ACC112 (cell line): ENCODE data around the gene OR10D3.
A peak's percentile ranks its signal among the peaks of the same experiment; 100 is the strongest.

Experiments
- H2AFZ ChIP-seq: fragments of 200-600 bp; sonication (generic); one replicate; pipeline ENCODE4 v1.6.0; 2017; ENCODE audit warnings: antibody characterized with exemption, low read length; ENCODE audit not compliant: unreplicated experiment
- H3K27ac ChIP-seq: fragments of 200-600 bp; sonication (generic); 2 replicates; pipeline ENCODE4 v1.5.1; 2014; ENCODE audit warnings: low read depth, mild to moderate bottlenecking, antibody characterized with exemption, low read length, moderate library complexity
- H3K27me3 ChIP-seq: fragments of 200-600 bp; sonication (generic); 2 replicates; pipeline ENCODE4 v1.6.1; 2014; ENCODE audit warnings: mild to moderate bottlenecking, antibody characterized with exemption, low read length, moderate library complexity, mixed read lengths; ENCODE audit not compliant: insufficient read depth
- H3K36me3 ChIP-seq: fragments of 200-600 bp; sonication (generic); 2 replicates; pipeline ENCODE4 v1.6.1; 2016; ENCODE audit warnings: mild to moderate bottlenecking, antibody characterized with exemption, low read length, moderate library complexity, mixed read lengths; ENCODE audit not compliant: insufficient read depth
- H3K4me1 ChIP-seq: fragments of 200-600 bp; sonication (generic); one replicate; pipeline ENCODE4 v1.6.1; 2016; ENCODE audit warnings: low read length, mixed read lengths; ENCODE audit not compliant: insufficient read depth, unreplicated experiment, control insufficient read depth
- H3K4me3 ChIP-seq: fragments of 200-600 bp; sonication (generic); 2 replicates; pipeline ENCODE4 v1.5.1; 2014; ENCODE audit warnings: mild to moderate bottlenecking, low read depth, low read length
- H3K79me2 ChIP-seq: fragments of 200-600 bp; sonication (generic); one replicate; pipeline ENCODE4 v1.6.0; 2016; ENCODE audit warnings: low read length; ENCODE audit not compliant: control insufficient read depth, unreplicated experiment, insufficient read depth

OR10D3 gene

DNA sequence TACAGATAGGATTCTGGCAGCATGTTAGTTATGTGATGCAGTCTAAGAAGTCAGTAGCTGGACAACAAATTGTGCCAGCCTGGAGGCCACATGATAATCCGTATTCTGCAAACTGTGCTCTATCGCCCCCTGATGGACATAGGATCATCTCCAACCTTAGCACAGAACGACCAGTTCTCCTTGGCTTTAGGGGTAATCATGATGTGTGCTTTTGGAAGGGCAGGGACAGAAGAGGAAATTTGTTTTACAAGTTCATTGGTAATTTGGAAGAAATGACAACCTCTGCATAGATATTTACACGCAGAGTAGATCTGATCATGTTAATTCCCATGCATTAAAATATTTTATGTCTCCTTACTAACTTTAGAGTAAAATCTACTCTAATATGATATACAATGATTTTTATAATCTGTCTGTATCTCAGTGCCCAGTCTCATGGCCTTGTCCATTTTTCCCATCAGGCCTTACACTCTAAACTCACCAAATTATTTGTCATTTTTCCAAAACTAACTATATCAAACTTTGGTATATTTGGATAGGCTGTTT is 12.1 kb downstream of the OR10D3 start:
- H3K4me1 ChIP-seq = peaks cover 4% of the 10 kb centered on the region
- H3K36me3 ChIP-seq = no peaks in the 10 kb centered on the region
- H3K27ac ChIP-seq = peak overlapping the region; percentile 61
- no peaks in the 10 kb centered on the region for H3K27me3 ChIP-seq
- no peak overlapping the region for H2AFZ ChIP-seq
- no peaks in the 10 kb centered on the region for H3K79me2 ChIP-seq
- H3K4me3 ChIP-seq = peak overlapping the region; percentile 3; the same call in 1 of the 2 replicates

DNA sequence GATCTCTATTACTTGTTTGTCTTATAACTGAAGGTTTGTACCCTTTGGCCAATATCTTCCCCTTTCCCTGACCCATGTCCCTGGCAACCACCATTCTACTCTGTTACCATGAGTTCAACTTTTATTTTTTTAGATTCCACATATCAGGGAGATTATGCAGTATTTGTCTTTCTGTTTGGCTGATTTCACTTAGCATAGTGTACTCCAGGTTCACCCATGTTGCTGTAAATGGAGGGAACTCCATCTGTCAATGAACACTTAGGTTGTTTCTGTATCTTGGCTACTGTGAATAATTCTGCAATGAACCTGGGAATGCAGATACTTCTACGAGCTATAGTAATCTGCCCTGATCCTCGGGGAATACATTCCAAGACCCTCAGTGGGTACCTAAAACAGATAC is 14.9 kb downstream of the OR10D3 start:
- Histone ChIP-seq H3K79me2 (no peaks in the 10 kb centered on the region), H3K4me3 (no peak overlapping the region), H2AFZ (no peak overlapping the region), H3K27me3 (no peaks in the 10 kb centered on the region), H3K27ac (no peak overlapping the region), H3K36me3 (no peaks in the 10 kb centered on the region), H3K4me1 (peaks cover 4% of the 10 kb centered on the region)

DNA sequence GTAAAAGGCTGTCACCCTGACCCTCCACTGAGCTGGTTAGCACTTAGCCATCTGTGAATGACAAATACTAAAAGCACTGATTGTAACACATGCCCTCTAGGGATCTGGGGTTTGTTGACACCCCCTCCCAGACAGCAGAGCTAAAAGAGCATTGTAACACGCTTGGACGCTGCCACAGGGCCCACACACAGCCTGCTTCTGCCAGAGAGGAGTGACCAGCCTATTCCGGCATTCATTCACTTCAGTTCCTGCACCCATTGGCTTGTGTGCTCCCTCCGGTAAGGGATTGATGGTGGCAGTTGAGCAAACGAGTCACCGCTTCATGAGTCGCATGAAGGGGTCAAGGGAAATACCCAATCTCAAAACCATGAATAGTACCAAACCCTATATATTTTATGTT is 15.8 kb downstream of the OR10D3 start:
- no peak overlapping the region for H3K27ac ChIP-seq
- H3K36me3 ChIP-seq = no peaks in the 10 kb centered on the region
- no peaks in the 10 kb centered on the region for H3K4me1 ChIP-seq
- no peaks in the 10 kb centered on the region for H3K27me3 ChIP-seq
- no peak overlapping the region for H2AFZ ChIP-seq
- no peak overlapping the region for H3K4me3 ChIP-seq
- no peaks in the 10 kb centered on the region for H3K79me2 ChIP-seq

DNA sequence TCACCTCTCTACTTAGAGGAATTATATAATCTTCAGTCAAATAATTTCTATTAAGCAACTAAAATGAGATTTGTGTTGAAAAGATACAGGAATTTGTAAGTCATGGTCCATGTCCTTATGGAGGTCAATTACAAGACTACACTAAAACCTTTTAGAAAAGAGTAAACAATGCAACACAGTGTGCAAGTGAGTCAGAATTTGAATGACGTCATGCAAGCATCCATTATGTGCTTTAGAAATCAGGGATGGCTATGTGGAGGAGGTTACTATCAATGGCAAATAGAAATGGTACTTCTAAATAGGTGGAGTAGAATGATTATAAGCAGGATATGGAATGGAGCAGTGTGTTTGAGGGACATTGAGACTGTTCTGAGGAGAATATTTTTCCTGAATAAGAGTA is 16.6 kb downstream of the OR10D3 start:
- Histone ChIP-seq H3K79me2 (no peaks in the 10 kb centered on the region), H2AFZ (no peak overlapping the region), H3K27ac (no peak overlapping the region), H3K36me3 (no peaks in the 10 kb centered on the region), H3K4me1 (no peaks in the 10 kb centered on the region), H3K27me3 (no peaks in the 10 kb centered on the region), H3K4me3 (no peak overlapping the region)

DNA sequence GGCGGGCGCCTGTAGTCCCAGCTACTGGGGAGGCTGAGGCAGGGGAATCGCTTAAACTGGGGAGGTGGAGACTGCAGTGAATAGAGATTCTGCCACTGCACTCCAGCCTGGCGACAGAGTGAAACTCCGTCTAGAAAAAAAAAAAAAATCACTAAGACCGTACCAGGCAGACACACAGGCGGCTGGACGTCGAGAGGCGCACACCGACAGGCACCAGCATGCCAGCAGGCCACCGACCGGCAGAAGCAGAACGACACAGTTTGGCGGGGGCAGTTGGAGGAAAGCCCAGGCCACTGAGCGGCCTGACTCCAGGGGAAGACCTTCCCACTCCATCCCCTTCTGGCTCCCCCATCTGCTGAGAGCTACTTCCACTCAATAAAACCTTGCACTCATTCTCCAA is 17.5 kb downstream of the OR10D3 start:
- H3K4me3 ChIP-seq = no peak overlapping the region
- H2AFZ ChIP-seq = no peak overlapping the region
- no peaks in the 10 kb centered on the region for H3K79me2 ChIP-seq
- no peak overlapping the region for H3K27ac ChIP-seq
- H3K27me3 ChIP-seq = no peaks in the 10 kb centered on the region
- no peaks in the 10 kb centered on the region for H3K4me1 ChIP-seq
- H3K36me3 ChIP-seq = no peaks in the 10 kb centered on the region

DNA sequence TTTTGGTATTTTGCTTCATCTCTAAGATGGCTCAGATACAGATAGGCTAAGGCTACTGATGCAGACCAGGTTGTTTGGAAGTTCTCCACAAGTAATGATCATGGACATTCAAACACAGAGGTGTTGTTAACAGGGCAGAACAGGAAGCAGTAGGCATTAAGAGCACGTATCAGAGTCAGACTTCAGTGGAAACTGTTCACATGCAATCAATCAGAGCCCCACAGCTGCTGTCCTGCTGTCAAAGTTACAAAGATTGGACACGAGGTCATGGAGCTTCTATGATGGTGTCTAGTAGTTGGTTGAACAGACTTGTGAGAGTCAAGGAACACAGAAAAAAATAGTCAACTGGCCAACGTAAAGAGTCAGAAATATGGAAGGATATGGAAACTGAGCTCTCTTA is 19.8 kb downstream of the OR10D3 start:
- Histone ChIP-seq H3K79me2 (no peaks in the 10 kb centered on the region), H3K36me3 (no peaks in the 10 kb centered on the region), H3K27me3 (no peaks in the 10 kb centered on the region), H3K27ac (no peak overlapping the region), H3K4me3 (no peak overlapping the region), H2AFZ (no peak overlapping the region), H3K4me1 (no peaks in the 10 kb centered on the region)

DNA sequence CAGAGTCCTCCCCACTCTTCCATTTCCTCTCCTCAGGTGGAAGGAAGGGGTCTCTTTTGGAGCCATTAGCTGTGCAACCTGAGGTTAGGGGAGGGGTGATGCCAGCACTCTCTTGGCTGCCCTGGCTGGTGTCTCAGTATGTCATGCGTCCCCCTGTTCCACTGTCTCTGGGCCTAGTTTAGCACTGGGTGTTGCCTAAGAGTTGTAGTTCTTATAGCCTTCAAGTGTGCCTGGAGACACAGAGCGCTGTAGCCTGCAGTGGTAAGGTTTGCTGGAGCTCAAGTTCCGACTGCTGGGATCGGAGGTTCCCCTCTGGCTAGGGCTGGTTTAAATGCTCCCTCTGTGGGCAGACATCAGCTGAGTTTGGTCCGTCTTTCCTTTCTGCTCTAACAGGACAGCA is 20.9 kb downstream of the OR10D3 start:
- Histone ChIP-seq H3K27ac (no peak overlapping the region), H3K27me3 (no peaks in the 10 kb centered on the region), H3K4me1 (no peaks in the 10 kb centered on the region), H3K36me3 (no peaks in the 10 kb centered on the region), H2AFZ (no peak overlapping the region), H3K79me2 (no peaks in the 10 kb centered on the region), H3K4me3 (no peak overlapping the region)

DNA sequence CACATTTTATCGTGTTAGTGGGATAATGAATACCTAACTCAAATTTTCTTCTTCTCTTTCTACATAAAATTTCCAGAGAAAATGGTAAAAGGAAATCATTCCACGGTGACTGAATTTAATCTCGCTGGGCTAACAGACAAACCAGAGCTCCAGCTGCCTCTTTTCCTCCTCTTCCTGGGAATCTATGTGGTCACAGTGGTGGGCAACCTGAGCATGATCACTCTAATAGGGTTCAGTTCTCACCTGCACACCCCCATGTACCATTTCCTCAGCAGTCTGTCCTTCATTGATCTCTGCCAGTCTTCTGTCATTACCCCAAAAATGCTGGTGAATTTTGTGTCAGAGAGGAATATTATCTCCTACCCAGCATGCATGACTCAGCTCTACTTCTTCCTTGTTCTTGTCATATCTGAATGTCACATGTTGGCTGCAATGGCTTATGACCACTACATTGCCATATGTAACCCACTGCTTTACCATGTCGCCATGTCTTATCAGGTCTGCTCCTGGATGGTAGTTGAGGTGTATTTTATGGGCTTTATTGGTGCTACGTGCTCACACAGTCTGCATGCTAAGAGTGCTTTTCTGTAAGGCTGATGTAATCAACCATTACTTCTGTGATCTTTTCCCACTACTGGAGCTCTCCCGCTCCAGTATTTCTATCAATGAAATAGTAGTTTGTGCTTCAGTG is 24.1 kb downstream of the OR10D3 start:
- no peaks in the 10 kb centered on the region for H3K36me3 ChIP-seq
- no peak overlapping the region for H3K4me3 ChIP-seq
- H3K4me1 ChIP-seq = no peaks in the 10 kb centered on the region
- H3K27me3 ChIP-seq = no peaks in the 10 kb centered on the region
- H2AFZ ChIP-seq = no peak overlapping the region
- H3K79me2 ChIP-seq = no peaks in the 10 kb centered on the region
- H3K27ac ChIP-seq = no peak overlapping the region

DNA sequence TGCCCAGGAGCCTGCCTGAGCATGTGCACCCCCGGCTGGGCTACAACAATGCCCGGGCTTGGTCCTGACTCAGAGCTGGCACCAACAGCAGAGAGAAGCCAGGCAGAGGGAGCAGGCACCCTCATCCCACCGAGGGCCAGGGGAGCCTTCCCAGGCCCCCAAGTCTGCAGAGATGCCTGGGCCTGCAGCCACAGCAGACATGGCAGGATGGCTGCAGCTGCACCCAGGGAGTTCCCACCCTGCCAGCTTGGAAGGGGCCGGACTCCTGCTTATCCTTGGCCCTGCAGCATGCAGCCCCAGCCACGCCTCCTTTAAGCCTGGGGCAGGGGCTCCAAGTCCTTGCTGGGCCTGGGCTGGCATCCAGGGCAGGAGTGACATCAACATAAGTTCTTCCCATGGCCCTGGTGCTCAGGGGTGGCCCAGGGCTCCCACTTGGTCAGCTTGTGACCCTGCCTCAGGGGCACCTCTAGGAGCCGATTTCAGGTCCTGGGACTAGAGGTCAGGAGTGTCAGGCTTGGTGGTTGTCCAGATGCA is 26.7 kb downstream of the OR10D3 start:
- Histone ChIP-seq H3K4me1 (no peaks in the 10 kb centered on the region), H3K27ac (no peak overlapping the region), H3K27me3 (no peaks in the 10 kb centered on the region), H3K36me3 (no peaks in the 10 kb centered on the region), H3K79me2 (no peaks in the 10 kb centered on the region), H2AFZ (no peak overlapping the region), H3K4me3 (no peak overlapping the region)

DNA sequence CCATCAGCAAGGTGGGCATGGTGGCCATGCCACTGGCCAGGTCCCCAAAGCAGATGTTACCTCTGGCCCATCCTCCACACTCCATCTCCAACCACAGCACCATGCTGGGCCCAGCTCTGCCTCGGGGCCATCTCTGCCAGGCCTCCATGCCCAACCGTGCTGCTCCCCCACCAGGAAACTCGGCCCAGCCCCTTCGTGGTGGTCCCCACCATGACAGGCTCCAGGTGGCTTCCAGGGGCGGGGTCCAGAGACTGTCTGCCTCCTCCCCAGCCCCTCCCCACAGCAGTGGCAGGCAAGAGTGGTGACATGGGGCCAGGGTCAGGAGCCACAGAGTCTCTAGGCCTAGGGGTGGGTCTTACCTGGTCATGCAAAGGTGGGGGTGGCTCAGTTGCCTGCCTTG is 27.3 kb downstream of the OR10D3 start:
- no peaks in the 10 kb centered on the region for H3K79me2 ChIP-seq
- no peaks in the 10 kb centered on the region for H3K4me1 ChIP-seq
- H2AFZ ChIP-seq = no peak overlapping the region
- H3K27ac ChIP-seq = no peak overlapping the region
- no peaks in the 10 kb centered on the region for H3K27me3 ChIP-seq
- H3K4me3 ChIP-seq = no peak overlapping the region
- H3K36me3 ChIP-seq = no peaks in the 10 kb centered on the region

DNA sequence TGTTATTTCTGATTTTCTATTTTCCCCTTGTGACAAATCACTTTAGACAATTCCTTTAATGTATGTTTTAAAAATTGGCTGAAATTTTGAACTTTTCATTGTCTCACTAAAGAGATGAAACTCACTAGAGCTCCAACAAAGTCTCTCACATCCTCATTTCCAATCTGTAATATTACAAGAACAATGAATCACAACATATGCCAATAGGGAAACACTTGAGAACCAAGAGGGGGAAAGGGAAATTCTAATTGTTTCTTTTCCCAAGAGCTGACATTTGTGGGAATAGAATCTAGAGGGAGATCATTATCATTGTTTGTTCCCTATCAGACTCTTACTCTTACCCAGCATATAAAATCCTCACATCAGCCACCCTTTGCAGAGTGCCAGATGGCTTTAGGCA is 28.2 kb downstream of the OR10D3 start:
- Histone ChIP-seq H3K36me3 (no peaks in the 10 kb centered on the region), H3K27me3 (no peaks in the 10 kb centered on the region), H3K4me3 (no peak overlapping the region), H3K4me1 (no peaks in the 10 kb centered on the region), H2AFZ (no peak overlapping the region), H3K79me2 (no peaks in the 10 kb centered on the region), H3K27ac (no peak overlapping the region)
